ENCODE results near the gene GSDMA. TPM values are rescaled to one million over a fixed set of nuclear protein-coding genes. Genes with fewer than 3 reads are reported as not detected.

Gene GSDMA
- total and polyA plus RNA-seq, 10 of the 15 experiments (the other 5 are each of a cell fraction or from before 2014, with no cell fraction given): 0.04 to 0.11 TPM; not detected in 8

DNA sequence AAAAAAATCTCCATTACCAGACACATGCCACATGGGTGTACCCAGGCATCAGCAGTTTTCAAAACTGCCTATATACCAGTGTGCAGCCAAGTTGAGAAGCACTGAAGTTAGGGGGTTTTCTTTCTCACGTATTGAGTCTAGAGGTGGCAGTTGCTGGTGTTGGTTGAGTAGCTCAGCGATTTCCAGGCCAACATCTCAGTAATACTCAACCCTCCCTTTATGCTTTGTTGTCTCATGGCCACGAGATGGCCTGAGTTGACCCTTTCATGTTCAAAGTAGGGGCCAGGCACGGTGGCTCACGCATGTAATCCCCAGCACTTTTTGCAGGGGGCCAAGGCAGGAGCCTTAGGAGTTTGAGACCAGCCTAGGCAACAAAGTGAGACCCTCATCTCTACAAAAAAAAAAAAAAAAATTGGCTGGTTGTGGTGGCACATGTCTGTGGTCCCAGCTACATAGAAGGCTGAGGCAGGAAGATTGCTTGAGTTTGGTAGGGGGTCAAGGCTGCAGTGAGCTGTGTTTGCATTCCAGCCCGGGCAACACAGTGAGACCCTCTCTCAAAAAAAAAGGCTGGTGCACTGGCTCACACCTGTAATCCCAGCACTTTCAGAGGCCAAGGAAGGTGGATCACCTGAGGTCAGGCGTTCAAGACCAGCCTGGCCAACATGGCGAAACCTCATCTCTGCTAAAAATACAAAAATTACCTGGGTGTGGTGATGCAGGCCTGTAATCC is 24.5 kb upstream of the GSDMA start (continued):
- TF ChIP-seq, protein P1, sequence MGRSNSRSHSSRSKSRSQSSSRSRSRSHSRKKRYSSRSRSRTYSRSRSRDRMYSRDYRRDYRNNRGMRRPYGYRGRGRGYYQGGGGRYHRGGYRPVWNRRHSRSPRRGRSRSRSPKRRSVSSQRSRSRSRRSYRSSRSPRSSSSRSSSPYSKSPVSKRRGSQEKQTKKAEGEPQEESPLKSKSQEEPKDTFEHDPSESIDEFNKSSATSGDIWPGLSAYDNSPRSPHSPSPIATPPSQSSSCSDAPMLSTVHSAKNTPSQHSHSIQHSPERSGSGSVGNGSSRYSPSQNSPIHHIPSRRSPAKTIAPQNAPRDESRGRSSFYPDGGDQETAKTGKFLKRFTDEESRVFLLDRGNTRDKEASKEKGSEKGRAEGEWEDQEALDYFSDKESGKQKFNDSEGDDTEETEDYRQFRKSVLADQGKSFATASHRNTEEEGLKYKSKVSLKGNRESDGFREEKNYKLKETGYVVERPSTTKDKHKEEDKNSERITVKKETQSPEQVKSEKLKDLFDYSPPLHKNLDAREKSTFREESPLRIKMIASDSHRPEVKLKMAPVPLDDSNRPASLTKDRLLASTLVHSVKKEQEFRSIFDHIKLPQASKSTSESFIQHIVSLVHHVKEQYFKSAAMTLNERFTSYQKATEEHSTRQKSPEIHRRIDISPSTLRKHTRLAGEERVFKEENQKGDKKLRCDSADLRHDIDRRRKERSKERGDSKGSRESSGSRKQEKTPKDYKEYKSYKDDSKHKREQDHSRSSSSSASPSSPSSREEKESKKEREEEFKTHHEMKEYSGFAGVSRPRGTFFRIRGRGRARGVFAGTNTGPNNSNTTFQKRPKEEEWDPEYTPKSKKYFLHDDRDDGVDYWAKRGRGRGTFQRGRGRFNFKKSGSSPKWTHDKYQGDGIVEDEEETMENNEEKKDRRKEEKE (IDR thresholded peaks at IDR 0.05): no peak
- no peak for TF ChIP-seq NFYB (IDR thresholded peaks at IDR 0.05; ENCODE audit: insufficient read depth, low read depth, low read length)
- no peak for TF ChIP-seq ATF7 (IDR thresholded peaks at IDR 0.05; ENCODE audit: low read depth)
- TF ChIP-seq, protein P2, sequence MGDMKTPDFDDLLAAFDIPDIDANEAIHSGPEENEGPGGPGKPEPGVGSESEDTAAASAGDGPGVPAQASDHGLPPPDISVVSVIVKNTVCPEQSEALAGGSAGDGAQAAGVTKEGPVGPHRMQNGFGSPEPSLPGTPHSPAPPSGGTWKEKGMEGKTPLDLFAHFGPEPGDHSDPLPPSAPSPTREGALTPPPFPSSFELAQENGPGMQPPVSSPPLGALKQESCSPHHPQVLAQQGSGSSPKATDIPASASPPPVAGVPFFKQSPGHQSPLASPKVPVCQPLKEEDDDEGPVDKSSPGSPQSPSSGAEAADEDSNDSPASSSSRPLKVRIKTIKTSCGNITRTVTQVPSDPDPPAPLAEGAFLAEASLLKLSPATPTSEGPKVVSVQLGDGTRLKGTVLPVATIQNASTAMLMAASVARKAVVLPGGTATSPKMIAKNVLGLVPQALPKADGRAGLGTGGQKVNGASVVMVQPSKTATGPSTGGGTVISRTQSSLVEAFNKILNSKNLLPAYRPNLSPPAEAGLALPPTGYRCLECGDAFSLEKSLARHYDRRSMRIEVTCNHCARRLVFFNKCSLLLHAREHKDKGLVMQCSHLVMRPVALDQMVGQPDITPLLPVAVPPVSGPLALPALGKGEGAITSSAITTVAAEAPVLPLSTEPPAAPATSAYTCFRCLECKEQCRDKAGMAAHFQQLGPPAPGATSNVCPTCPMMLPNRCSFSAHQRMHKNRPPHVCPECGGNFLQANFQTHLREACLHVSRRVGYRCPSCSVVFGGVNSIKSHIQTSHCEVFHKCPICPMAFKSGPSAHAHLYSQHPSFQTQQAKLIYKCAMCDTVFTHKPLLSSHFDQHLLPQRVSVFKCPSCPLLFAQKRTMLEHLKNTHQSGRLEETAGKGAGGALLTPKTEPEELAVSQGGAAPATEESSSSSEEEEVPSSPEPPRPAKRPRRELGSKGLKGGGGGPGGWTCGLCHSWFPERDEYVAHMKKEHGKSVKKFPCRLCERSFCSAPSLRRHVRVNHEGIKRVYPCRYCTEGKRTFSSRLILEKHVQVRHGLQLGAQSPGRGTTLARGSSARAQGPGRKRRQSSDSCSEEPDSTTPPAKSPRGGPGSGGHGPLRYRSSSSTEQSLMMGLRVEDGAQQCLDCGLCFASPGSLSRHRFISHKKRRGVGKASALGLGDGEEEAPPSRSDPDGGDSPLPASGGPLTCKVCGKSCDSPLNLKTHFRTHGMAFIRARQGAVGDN (IDR thresholded peaks at IDR 0.05): peak; percentile 79; the same call in 1 of the 2 replicates
- TF ChIP-seq ZSCAN29 (IDR thresholded peaks at IDR 0.05): no peak
- TF ChIP-seq ZNF384 (IDR thresholded peaks at IDR 0.05; ENCODE audit: borderline replicate concordance, low read depth, low read length): no peak
- no peak for TF ChIP-seq HDAC6 (IDR thresholded peaks at IDR 0.05; ENCODE audit: unreplicated experiment)
- no peak for TF ChIP-seq TCF3 (IDR thresholded peaks at IDR 0.05; ENCODE audit: borderline replicate concordance, insufficient read depth, low read depth, low read length)
- TF ChIP-seq SREBF2 (IDR thresholded peaks at IDR 0.05; ENCODE audit: low read length): no peak
- TF ChIP-seq, protein P3, sequence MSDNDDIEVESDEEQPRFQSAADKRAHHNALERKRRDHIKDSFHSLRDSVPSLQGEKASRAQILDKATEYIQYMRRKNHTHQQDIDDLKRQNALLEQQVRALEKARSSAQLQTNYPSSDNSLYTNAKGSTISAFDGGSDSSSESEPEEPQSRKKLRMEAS (IDR thresholded peaks at IDR 0.05; ENCODE audit: low read depth, low read length): no peak
- TF ChIP-seq ZNF274 (IDR thresholded peaks at IDR 0.05; ENCODE audit: insufficient read depth, insufficient read length): no peak
- TF ChIP-seq SMAD5 (IDR thresholded peaks at IDR 0.05; ENCODE audit: low read depth): no peak
- TF ChIP-seq, protein P4, sequence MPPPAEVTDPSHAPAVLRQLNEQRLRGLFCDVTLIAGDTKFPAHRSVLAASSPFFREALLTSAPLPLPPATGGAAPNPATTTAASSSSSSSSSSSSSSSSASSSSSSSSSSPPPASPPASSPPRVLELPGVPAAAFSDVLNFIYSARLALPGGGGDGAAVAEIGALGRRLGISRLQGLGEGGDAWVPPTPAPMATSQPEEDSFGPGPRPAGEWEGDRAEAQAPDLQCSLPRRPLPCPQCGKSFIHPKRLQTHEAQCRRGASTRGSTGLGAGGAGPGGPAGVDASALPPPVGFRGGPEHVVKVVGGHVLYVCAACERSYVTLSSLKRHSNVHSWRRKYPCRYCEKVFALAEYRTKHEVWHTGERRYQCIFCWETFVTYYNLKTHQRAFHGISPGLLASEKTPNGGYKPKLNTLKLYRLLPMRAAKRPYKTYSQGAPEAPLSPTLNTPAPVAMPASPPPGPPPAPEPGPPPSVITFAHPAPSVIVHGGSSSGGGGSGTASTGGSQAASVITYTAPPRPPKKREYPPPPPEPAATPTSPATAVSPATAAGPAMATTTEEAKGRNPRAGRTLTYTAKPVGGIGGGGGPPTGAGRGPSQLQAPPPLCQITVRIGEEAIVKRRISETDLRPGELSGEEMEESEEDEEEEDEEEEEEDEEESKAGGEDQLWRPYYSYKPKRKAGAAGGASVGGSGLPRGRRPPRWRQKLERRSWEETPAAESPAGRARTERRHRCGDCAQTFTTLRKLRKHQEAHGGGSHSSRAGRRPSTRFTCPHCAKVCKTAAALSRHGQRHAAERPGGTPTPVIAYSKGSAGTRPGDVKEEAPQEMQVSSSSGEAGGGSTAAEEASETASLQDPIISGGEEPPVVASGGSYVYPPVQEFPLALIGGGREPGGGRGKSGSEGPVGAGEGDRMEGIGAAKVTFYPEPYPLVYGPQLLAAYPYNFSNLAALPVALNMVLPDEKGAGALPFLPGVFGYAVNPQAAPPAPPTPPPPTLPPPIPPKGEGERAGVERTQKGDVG (CRISPR knock-in tag; IDR thresholded peaks at IDR 0.05): no peak
- TF ChIP-seq, protein P5, sequence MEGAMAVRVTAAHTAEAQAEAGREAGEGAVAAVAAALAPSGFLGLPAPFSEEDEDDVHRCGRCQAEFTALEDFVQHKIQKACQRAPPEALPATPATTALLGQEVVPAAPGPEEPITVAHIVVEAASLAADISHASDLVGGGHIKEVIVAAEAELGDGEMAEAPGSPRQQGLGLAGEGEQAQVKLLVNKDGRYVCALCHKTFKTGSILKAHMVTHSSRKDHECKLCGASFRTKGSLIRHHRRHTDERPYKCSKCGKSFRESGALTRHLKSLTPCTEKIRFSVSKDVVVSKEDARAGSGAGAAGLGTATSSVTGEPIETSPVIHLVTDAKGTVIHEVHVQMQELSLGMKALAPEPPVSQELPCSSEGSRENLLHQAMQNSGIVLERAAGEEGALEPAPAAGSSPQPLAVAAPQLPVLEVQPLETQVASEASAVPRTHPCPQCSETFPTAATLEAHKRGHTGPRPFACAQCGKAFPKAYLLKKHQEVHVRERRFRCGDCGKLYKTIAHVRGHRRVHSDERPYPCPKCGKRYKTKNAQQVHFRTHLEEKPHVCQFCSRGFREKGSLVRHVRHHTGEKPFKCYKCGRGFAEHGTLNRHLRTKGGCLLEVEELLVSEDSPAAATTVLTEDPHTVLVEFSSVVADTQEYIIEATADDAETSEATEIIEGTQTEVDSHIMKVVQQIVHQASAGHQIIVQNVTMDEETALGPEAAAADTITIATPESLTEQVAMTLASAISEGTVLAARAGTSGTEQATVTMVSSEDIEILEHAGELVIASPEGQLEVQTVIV (IDR thresholded peaks at IDR 0.05; ENCODE audit: borderline replicate concordance, partially characterized antibody): no peak
- no peak; the same call in 1 of the 2 replicates for TF ChIP-seq IKZF1 (conservative IDR thresholded peaks at IDR 0.05)
- no peak for TF ChIP-seq PML (IDR thresholded peaks at IDR 0.05; ENCODE audit: low read length)
- no peak for TF ChIP-seq YY1 (IDR thresholded peaks at IDR 0.05; ENCODE audit: low read depth, low read length)

Data from GM12878 (cell line).